ENCODE results near the gene LRRC32. TPM values are rescaled to one million over a fixed set of nuclear protein-coding genes. Genes with fewer than 3 reads are reported as not detected.

LRRC32 gene
- total and polyA plus RNA-seq, 2 experiments from 2014 or later = 0.42 to 0.58 TPM

- TF ChIP-seq REST (IDR thresholded peaks at IDR 0.05; ENCODE audit: unreplicated experiment) (no peak), STAT1 (IDR thresholded peaks at IDR 0.05; ENCODE audit: unreplicated experiment) (no peak)
Observed at GRCh38 chr11:76659672-76660532, 10.6 kb downstream of the LRRC32 start (continued).

GRCh38 chr11:76658651-76659650, 11.6 kb downstream of the LRRC32 start:
- DNase-seq (ENCODE audit: low spot score) (no peak), ATAC-seq (no peak)
- Histone ChIP-seq H3K4me2 (no peak overlapping the region), H3K27me3 (ENCODE audit: insufficient read depth) (no peaks in the 10 kb centered on the region), H3F3A (replicated peaks; ENCODE audit: low read depth) (no peaks in the 10 kb centered on the region), H3K9me2 (ENCODE audit: insufficient read depth) (no peaks in the 10 kb centered on the region), H3K79me2 (replicated peaks; ENCODE audit: insufficient read depth) (no peaks in the 10 kb centered on the region), H3K4me1 (ENCODE audit: insufficient read depth) (no peaks in the 10 kb centered on the region), H4K20me1 (replicated peaks; ENCODE audit: insufficient read depth) (no peaks in the 10 kb centered on the region), H2AFZ (no peak overlapping the region), H3K4me3 (no peak overlapping the region), H3K36me3 (ENCODE audit: insufficient read depth) (no peaks in the 10 kb centered on the region), H3K27ac (ENCODE audit: low read depth) (no peak overlapping the region)
- no peaks in the 10 kb centered on the region for H3K9me3 Mint-ChIP-seq
- H3K4me1 Mint-ChIP-seq = peaks cover 23% of the 10 kb centered on the region
- H3K27ac Mint-ChIP-seq = no peak overlapping the region
- no peak overlapping the region for H3K4me3 Mint-ChIP-seq
- H3K27me3 Mint-ChIP-seq (ENCODE audit: insufficient read depth, low read depth, poor library complexity) = peaks cover 10% of the 10 kb centered on the region
- no peaks in the 10 kb centered on the region for H3K36me3 Mint-ChIP-seq (ENCODE audit: low read depth)
- no peak for TF ChIP-seq ZNF462 (CRISPR knock-in tag; IDR thresholded peaks at IDR 0.05)
- TF ChIP-seq ETS1 (IDR thresholded peaks at IDR 0.05) = no peak
- TF ChIP-seq REST (IDR thresholded peaks at IDR 0.05; ENCODE audit: unreplicated experiment) = no peak
- TF ChIP-seq ZNF331 (CRISPR knock-in tag; IDR thresholded peaks at IDR 0.05; ENCODE audit: low read depth) = no peak
- TF ChIP-seq EZH2phosphoT487 (IDR thresholded peaks at IDR 0.05; ENCODE audit: unreplicated experiment) = no peak
